Measurements from ENCODE around the gene CLIP2.

DNA sequence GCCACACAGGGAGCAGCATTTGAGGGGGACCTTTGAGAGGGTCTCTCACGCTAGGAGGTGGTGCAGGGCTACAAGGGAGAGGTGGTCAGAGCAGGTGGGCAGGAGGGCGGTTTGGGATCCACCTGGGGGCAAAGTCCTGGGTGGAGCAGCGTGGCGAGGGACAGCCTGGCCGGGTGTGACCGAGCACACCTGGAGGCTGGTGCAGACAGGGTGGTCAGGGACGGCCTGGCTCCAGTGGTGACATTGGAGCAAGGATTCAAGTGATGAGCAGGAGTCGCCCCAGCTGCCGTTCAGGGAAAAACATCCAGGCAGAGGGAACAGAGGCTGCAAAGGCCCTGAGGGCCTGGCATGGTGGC lies 36.0 kb downstream of the CLIP2 start:
- TF ChIP-seq POLR2A (IDR thresholded peaks at IDR 0.05) (no peak), POLR2AphosphoS5 (IDR thresholded peaks at IDR 0.05; ENCODE audit: insufficient read depth in 1 of 2, low read depth in 1 of 2) (no peak)

Measured in vagina (tissue), 2 donors.